ENCODE data around the gene CASP8.

GRCh38 chr2:201231781-201232466, 28.4 kb upstream of the CASP8 start:
- TF ChIP-seq CTCF (IDR thresholded peaks at IDR 0.05) (peak; percentile 14 to 74 (median 64)), POLR2A (IDR thresholded peaks at IDR 0.05) (no peak)

Data from sigmoid colon (tissue), 3 donors.